Activated T-cell treated with anti-CD3 and anti-CD28 coated beads for 1 hour (primary cell): Measurements from ENCODE around the gene CENPP.

ENCODE experiments used
- DNase-seq: peaks from one replicate; pipeline ENCODE4 v3.0.0-alpha.2; 2020; ENCODE audit warnings: low read depth

The CENPP gene

GRCh38 chr9:92313624-92314012, 12.1 kb upstream of the CENPP start:
- DNase-seq: no peak

- DNase-seq: no peak
Measured at GRCh38 chr9:92315456-92315855, 10.3 kb upstream of the CENPP start.

- no peak for DNase-seq
Measured at GRCh38 chr9:92324431-92324830, 1.3 kb upstream of the CENPP start.

- DNase-seq: no peak
Measured at GRCh38 chr9:92324889-92325268, 874 bp upstream of the CENPP start.

GRCh38 chr9:92325991-92326500, 293 bp downstream of the CENPP start:
- DNase-seq: no peak

GRCh38 chr9:92327283-92327850, 1.6 kb downstream of the CENPP start:
- DNase-seq: no peak

- no peak for DNase-seq
Measured at GRCh38 chr9:92328225-92328624, 2.5 kb downstream of the CENPP start.

- DNase-seq: no peak
Measured at GRCh38 chr9:92332577-92333281, 7.0 kb downstream of the CENPP start.

- no peak for DNase-seq
Measured at GRCh38 chr9:92333282-92333634, 7.5 kb downstream of the CENPP start.

- no peak for DNase-seq
Measured at GRCh38 chr9:92341578-92341977, 15.8 kb downstream of the CENPP start.

- no peak for DNase-seq
Measured at GRCh38 chr9:92342825-92343488, 17.2 kb downstream of the CENPP start.

GRCh38 chr9:92345582-92345981, 19.8 kb downstream of the CENPP start:
- no peak for DNase-seq

- no peak for DNase-seq
Measured at GRCh38 chr9:92349771-92350739, 24.3 kb downstream of the CENPP start.

GRCh38 chr9:92350740-92351133, 25.0 kb downstream of the CENPP start:
- no peak for DNase-seq

GRCh38 chr9:92353051-92353450, 27.3 kb downstream of the CENPP start:
- DNase-seq: no peak

- DNase-seq: no peak
Measured at GRCh38 chr9:92359394-92359995, 33.7 kb downstream of the CENPP start.

- DNase-seq: no peak
Measured at GRCh38 chr9:92360083-92360482, 34.3 kb downstream of the CENPP start.

- DNase-seq: no peak
Measured at GRCh38 chr9:92369075-92369474, 43.3 kb downstream of the CENPP start.

- no peak for DNase-seq
Measured at GRCh38 chr9:92373167-92373566, 47.4 kb downstream of the CENPP start.

- DNase-seq: no peak
Measured at GRCh38 chr9:92377876-92378275, 52.1 kb downstream of the CENPP start.

- no peak for DNase-seq
Measured at GRCh38 chr9:92378865-92379560, 53.3 kb downstream of the CENPP start.
